Left forelimb (tissue), 1 donor: ENCODE results near the gene HOXA4.
A peak's percentile ranks its signal among the peaks of the same experiment; 100 is the strongest.

ENCODE experiments used
- DNase-seq: peaks from one replicate; pipeline ENCODE4 v3.0.0-alpha.2; 2018; ENCODE audit warnings: low spot score

The HOXA4 gene

DNA sequence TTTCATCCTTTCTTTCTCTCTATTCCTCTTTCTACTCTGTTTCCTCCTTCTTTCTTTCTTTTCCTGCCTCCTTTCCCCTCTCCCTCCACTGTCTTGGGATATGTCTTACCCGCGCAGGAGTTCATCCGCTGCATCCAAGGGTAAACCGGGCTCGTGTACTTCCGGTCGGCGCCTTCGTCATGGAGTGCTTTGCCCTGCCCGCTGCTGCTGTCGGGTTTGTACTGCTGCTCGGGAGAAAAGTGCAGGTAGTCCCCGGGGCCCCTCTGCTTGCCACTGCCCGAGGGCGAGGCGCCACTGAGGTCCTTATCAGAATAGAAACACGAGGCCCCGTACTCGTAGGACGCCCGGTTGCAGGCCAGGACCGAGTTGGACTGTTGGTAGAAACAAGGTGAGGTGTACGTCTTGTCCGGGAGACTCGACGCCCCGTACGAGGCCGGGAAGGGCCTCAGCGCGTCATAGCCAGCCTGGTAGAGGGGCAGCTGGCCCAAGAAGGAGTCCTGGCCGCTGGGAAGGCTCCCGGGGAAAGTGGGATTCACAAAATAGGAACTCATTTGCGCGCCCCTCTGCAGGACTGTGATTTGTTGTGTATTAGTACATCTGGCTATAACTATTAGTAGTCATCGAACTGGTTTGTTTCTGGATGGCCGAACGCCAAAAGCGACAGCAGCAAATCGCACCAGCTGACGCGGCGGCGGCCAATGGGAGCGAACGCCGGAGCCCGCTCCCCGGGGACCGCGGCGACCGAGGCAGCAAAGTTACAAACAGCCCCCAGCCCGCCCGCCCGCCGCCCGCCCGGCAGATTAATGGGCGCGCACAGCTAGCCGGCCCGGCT, 16.9 kb upstream of the HOXA4 start, which contains the start of gene HOXA6:
Gene HOXA6 (minus strand): TSS at position 576 of the 832 bp plus-strand sequence. CDS start 25 bp downstream, at position 551.
- peak; percentile 80 for DNase-seq

DNA sequence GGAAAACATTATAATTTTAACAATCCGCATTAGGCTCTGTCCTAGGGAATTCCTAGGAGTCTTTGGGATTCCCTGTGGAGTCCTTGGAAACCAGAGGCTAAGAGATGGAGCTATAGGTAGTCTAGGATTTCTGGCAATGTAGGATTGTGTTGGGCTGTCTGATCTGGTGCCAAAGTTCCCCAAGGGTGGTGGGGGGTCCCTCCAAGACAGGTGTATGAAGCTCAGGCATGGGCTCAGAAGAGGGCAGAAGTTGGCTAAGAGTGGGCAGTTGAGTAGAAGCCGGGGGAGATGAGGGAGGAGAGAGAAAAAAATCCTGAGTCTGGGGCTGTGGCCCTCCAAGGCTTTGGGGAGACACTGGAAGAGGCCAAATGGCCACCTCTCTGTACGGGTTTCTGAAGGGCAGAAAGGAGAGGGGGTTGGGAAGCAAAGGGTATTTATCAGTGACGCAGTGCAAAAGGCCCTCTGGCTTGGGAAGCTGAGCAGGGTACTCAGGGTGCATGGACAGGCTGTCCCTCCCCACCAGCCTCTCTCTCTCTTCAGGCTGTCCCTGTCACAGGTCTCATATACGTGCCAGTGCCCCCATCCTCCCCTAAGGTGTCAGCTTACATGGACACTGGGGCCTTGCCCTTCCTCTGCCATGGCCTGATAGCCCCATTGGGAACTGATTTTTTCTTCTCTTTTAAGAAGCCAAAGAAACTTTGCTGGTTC, 16.1 kb upstream of the HOXA4 start:
- peak; percentile 64 for DNase-seq

DNA sequence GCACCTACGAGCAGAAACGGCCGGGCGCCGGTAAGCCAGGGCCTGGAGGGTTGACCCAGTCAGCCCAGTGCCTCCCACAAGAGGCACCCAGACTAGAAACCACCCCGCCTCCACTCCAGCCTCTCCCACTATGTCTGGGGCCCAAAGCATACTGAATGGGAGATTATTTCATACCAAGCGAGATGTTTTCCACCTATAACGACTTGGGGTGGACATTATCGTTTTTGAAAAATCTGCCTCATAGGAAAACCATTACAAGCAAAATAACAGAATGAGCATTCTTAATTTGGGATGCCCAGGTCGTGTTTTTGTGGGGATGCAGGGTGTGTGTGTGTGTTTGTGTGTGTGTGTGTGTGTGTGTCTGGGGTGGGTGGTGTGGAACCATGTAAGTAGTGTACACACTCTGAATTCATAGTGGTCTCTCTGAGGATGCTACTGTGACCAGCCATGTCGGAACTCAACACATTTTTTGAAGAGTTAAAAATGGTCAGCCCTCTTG, 15.4 kb upstream of the HOXA4 start:
- peak; percentile 55 for DNase-seq

DNA sequence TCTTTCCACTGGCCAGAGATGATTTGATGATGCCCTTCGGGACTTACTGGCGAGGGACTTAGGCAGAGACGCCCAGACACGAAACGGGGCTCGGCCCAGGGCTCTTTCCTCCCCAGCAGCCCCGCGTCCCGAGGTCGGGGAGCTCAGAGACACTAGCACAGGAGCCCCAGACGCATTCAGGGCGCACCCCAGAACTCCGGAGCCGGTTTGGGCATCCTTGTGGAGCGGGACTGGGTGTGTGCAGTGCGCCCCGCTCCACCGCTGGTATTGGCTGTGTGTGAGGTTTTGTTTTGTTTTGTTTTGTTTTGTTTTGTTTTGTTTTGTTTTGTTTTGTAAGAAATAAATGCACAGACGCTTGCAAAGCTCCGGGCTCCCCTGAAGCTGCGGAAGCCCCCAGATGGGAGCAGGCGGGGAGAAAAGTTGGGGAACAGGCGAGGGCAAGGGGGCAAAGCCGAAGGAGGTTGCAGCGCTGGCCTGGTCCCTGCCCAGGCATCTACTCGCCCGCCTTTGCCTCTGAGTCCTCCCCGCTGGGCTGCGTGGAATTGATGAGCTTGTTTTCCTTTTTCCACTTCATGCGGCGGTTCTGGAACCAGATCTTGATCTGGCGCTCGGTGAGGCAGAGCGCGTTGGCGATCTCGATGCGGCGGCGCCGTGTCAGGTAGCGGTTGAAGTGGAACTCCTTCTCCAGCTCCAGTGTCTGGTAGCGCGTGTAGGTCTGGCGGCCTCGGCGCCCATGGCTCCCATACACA, 14.8 kb upstream of the HOXA4 start:
- DNase-seq, result peak; percentile 67

- peak; percentile 66 for DNase-seq
Measured at GRCh38 chr7:27144781-27145164, 14.2 kb upstream of the HOXA4 start.

DNA sequence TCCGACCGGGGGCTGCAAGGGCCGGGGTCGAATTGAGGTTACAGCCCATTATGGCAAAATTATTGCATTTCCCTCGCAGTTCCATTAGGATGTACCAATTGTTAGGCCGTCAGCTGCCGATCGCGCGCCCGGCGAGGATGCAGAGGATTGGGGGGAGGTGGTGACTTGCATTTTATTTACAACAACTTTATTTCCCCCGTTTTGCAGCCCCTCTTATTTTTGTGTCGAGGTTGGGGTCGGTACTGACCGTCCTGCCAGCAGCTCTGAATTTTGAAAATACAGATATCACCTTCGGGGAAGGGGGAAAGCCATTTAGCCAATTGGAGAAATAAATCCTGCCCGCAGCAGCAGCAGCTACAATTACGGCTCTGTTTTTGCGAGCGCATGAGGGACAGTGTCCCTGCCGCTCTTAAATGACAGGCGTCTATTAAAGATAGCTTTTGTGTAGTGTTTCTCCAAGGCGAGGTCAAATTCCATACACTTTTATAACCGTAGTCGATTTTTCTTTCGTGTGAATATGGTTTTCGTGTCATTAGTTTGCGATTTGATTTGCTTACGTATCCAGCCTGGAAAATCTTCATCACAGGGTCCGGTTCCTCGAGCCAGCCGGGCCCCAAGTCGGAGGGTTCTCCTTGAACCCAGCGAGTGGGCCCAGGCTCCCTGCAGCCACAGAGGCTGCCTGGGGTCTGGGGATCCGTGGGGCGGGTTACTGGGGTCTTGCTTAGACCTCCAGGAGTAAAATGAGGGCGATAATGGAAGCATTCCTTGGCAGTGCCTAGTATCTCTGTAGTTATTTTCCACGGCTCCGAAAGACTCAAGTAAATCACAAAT, 13.6 kb upstream of the HOXA4 start:
- DNase-seq, result peak; percentile 60

- DNase-seq, result peak; percentile 87
Measured at GRCh38 chr7:27143023-27143949, 12.7 kb upstream of the HOXA4 start, which contains the start of gene HOXA5. TSS of gene HOXA5 (minus strand) at chr7:27143681. CDS start at chr7:27143607, 74 bp downstream.

DNA sequence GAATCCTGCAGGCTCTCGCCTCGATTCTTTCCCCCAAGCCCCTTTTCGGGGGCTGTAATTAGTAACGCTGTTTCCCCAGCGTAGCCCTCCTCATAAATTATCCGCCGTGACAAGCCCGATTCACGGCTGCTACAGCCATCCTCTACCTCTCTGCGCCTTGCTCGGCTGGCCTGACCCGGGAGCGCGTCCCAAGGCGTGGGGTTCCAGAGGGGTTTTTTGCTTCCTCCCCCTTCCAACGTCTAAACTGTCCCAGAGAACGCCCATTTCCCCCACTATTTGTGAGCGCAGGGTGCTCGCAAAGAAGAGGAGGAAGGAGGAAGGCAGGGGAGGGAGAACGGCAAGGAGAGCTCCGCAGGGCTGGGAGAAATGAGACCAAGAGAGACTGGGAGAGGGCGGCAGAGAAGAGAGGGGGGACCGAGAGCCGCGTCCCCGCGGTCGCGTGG, 12.0 kb upstream of the HOXA4 start:
- DNase-seq, result no peak

- DNase-seq, result peak; percentile 65
Measured at GRCh38 chr7:27141923-27142579, 11.5 kb upstream of the HOXA4 start.

GRCh38 chr7:27141137-27141922, 10.8 kb upstream of the HOXA4 start:
- DNase-seq, result peak; percentile 51

DNA sequence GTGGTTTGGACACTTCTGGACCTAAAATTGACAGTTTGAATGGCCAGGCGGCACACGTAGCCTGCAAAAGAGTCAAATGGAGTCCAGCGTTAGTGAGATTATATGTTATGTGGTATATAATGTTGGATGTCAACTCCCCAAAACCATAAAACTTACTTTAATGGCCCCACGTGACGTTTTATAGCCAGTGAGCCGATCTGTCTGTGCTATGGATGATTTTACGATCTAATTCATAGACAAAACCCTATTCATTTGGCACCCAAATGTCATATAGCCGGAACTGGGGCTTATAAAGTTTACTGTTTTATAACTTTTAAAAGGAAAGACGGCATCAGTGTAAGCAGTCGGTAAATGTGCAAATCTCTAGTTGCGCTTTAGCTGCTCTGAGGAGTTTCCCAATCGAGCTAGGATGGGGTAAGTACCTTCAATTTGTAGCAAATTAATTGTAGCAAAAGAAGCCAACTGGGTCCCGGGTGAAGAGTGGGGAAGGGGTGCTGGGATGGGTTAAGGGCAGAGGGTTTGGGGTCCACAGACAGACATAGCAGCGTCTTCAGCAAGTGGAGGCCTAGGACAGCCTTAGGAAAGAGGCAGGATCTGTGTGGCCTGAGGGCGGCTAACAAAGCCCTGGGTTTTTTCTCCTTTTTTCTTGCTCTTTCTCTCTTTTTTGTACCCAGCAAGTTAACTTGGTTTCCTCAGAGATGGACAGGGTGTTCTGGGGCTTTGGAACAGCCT, 9.7 kb upstream of the HOXA4 start:
- DNase-seq, result peak; percentile 60

DNA sequence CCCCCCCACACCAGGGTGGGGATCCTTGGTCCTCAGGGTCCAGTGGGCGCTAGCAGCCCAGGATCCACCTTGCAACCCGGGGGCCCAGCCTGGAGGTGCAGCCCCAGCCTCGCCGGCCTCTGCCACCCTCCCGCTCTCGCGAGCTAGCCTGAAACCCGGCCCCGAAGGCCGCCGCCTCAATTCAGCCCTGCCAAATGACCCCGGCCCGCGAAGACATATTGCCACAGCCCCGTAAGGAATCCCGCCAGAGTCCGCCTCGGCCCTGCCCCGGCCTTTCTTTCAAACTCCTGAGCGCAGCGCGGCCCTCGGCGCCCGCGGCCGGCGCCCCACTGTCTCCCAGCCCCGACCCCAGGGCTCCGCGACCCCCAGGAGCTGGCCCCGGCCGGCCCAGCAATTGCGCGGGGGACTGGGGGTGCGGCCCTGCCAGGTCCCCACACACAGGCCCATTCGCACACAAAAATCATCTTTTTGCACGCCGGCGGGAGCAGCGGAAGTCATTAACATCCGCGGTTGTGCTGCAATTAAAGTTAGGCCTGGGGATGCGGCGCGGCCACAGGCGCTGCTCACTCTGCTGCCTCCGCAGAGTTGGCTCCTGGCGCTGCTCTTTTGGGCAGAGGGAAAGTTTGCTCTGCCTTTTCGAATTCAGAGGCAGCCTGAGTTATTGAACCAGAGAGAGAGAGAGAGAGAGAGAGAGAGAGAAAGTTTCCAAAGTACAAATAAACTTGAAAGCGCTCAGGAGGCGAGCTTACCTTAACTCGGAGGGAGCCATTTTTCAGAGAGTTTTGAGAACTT, 9.0 kb upstream of the HOXA4 start:
- DNase-seq, result peak; percentile 67

- DNase-seq, result peak; percentile 44
Measured at GRCh38 chr7:27138985-27139333, 8.4 kb upstream of the HOXA4 start.

- DNase-seq, result peak; percentile 61
Measured at GRCh38 chr7:27138472-27138871, 7.9 kb upstream of the HOXA4 start.

DNA sequence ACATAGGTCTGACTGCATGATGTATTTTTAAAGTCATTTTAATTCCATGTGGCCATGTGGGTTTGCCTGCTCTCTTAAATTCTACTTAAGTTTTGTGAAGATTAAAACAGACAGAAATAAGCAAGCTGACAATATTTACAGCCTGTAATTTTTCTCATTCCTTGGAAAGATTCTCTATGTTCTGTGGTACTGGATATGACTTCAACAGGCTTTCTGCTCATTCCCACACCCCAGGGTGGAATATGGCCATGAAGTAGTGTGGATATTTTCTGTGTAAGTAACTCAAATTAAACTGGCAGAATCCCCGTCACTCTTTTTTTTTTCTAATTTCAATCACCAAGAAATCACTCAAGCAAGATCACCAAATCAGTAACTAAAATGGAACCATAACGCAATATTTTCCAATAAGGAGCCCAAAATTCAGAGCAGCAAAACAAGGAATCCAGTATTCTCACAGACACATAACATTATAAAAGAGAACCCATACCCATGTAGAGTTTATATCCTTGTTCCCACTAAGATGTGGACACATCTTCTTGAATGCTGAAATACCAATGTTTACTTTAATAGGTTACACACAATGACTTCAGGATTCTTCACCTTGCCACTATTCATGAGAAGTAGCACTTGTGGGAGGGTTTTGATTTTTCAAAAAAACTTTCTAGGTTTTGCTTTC, 7.2 kb upstream of the HOXA4 start:
- no peak for DNase-seq

DNA sequence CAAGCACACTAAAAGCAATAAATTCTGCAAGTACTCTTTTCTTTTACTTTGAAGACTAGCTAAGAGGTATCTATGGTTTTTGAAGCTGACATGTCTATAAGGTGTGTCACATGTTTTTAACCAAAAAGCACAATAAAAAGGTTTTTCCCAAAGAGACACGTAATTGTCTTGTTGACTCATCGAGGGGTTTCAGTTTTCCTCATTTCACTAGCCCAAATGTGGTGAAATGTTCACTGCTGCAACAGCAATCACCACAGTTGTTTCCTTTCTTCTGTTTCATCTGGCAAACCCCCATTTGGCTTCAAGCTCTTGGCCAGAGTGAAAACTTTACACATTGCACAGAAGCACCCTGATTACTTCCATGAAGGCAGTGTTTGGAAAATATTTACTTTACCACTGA, 3.8 kb upstream of the HOXA4 start:
- DNase-seq, result peak; percentile 28
